SU-DHL-6 (cell line): Measurements from ENCODE around the gene MYO5C.

Experiments
- H2AFZ ChIP-seq: fragments of 200-600 bp; sonication (generic); 2 replicates; pipeline ENCODE4 v1.6.1; 2014; ENCODE audit warnings: low read depth, mild to moderate bottlenecking, moderate library complexity, mixed read lengths, antibody characterized with exemption, low read length; ENCODE audit not compliant: severe bottlenecking
- H3F3A ChIP-seq: fragments of 200-600 bp; shearing (Covaris generic); 2 replicates; pipeline ENCODE4 v1.6.0; 2016; ENCODE audit warnings: antibody characterized with exemption, mild to moderate bottlenecking; ENCODE audit not compliant: insufficient read depth
- H3K27ac ChIP-seq: fragments of 200-600 bp; sonication (generic); 2 replicates; pipeline ENCODE4 v1.5.1; 2016; ENCODE audit warnings: low read depth, mild to moderate bottlenecking, low read length, moderate library complexity, mixed read lengths
- H3K27me3 ChIP-seq: fragments of 200-600 bp; sonication (generic), shearing (Covaris generic); 2 replicates; pipeline ENCODE4 v1.6.0; 2014; ENCODE audit warnings: mild to moderate bottlenecking, low read length
- H3K36me3 ChIP-seq: fragments of 200-600 bp; sonication (generic); 2 replicates; pipeline ENCODE4 v1.6.1; 2014; ENCODE audit warnings: mild to moderate bottlenecking, low read length, mixed read lengths
- H3K4me2 ChIP-seq: fragments of 300-600, 200-600 bp; shearing (Covaris generic), sonication (generic); 2 replicates; pipeline ENCODE4 v1.6.0; 2014; ENCODE audit warnings: low read length, low read depth, mild to moderate bottlenecking; ENCODE audit not compliant: poor library complexity, severe bottlenecking
- H3K4me3 ChIP-seq: fragments of 200-600 bp; sonication (generic); 2 replicates; pipeline ENCODE4 v1.5.1; 2014; ENCODE audit warnings: antibody characterized with exemption, low read length, mild to moderate bottlenecking, mixed read lengths; ENCODE audit not compliant: insufficient read depth, poor library complexity, severe bottlenecking
- H3K79me2 ChIP-seq: fragments of 200-600 bp; sonication (generic); 2 replicates; pipeline ENCODE4 v1.6.1; 2014; ENCODE audit warnings: mild to moderate bottlenecking, low read length, moderate library complexity; ENCODE audit not compliant: insufficient read depth
- H3K9ac ChIP-seq: fragments of 200-600 bp; sonication (generic); 2 replicates; pipeline ENCODE4 v1.7.0; 2014; ENCODE audit warnings: mild to moderate bottlenecking, low read length
- H3K9me2 ChIP-seq: fragments of 200-600 bp; sonication (generic); replicated peaks from 2 replicates; pipeline ENCODE4 v1.6.1; 2014; ENCODE audit warnings: low read length; ENCODE audit not compliant: insufficient read depth
- H3K9me3 ChIP-seq: fragments of 200-600 bp; sonication (generic); 2 replicates; pipeline ENCODE4 v1.6.1; 2014; ENCODE audit warnings: low read length, mixed read lengths; ENCODE audit not compliant: insufficient read depth
- H4K20me1 ChIP-seq: fragments of 200-600 bp; sonication (generic); 2 replicates; pipeline ENCODE4 v1.6.1; 2014; ENCODE audit warnings: low read depth, mild to moderate bottlenecking, antibody characterized with exemption, low read length, moderate library complexity, mixed read lengths
- CTCF ChIP-seq: fragments of 200-600 bp; sonication (generic); IDR thresholded peaks from one replicate; pipeline ENCODE4 v1.5.1; 2017; ENCODE audit warnings: antibody characterized with exemption, mild to moderate bottlenecking, low read length, moderate library complexity; ENCODE audit not compliant: insufficient read depth, poor library complexity, severe bottlenecking
- EZH2phosphoT487 ChIP-seq: fragments of 200-600 bp; sonication (generic), shearing (Covaris generic); conservative IDR thresholded peaks from 2 replicates; pipeline ENCODE4 v1.6.1; 2018; ENCODE audit warnings: mild to moderate bottlenecking, antibody characterized with exemption, low read length, moderate library complexity, mixed read lengths

MYO5C gene

GRCh38 chr15:52150043-52150825 lies 145.4 kb downstream of the MYO5C start:
- no peaks in the 10 kb centered on the region for H3K27me3 ChIP-seq
- H3K27ac ChIP-seq, result no peak overlapping the region
- TF ChIP-seq CTCF (no peak), EZH2phosphoT487 (no peak)
- H3K9me3 ChIP-seq, result no peaks in the 10 kb centered on the region
- H3K4me3 ChIP-seq, result no peak overlapping the region
- no peak overlapping the region for H3K4me2 ChIP-seq
- H3K79me2 ChIP-seq, result no peaks in the 10 kb centered on the region
- H3K9me2 ChIP-seq, result no peaks in the 10 kb centered on the region
- no peaks in the 10 kb centered on the region for H3F3A ChIP-seq
- H4K20me1 ChIP-seq, result no peaks in the 10 kb centered on the region
- no peak overlapping the region for H3K9ac ChIP-seq
- peaks cover 12% of the 10 kb centered on the region; the same call in 1 of the 2 replicates for H3K36me3 ChIP-seq
- H2AFZ ChIP-seq, result no peak overlapping the region

- Histone ChIP-seq H3K27ac (no peak overlapping the region), H3K4me2 (no peak overlapping the region), H2AFZ (no peak overlapping the region), H3K79me2 (no peaks in the 10 kb centered on the region), H3K9me2 (no peaks in the 10 kb centered on the region), H4K20me1 (no peaks in the 10 kb centered on the region), H3K27me3 (no peaks in the 10 kb centered on the region), H3K9me3 (no peaks in the 10 kb centered on the region), H3K36me3 (peaks cover 12% of the 10 kb centered on the region; the same call in 1 of the 2 replicates), H3K9ac (no peak overlapping the region), H3F3A (no peaks in the 10 kb centered on the region), H3K4me3 (no peak overlapping the region)
- TF ChIP-seq CTCF, result no peak
- TF ChIP-seq EZH2phosphoT487, result no peak
Observed at GRCh38 chr15:52148403-52148802, 147.2 kb downstream of the MYO5C start.

- H2AFZ ChIP-seq, result no peak overlapping the region
- H3K9ac ChIP-seq, result no peak overlapping the region
- H4K20me1 ChIP-seq, result no peaks in the 10 kb centered on the region
- no peaks in the 10 kb centered on the region for H3K9me3 ChIP-seq
- TF ChIP-seq EZH2phosphoT487 (no peak), CTCF (no peak)
- H3K4me2 ChIP-seq, result no peak overlapping the region
- H3K27me3 ChIP-seq, result no peaks in the 10 kb centered on the region
- no peaks in the 10 kb centered on the region for H3K9me2 ChIP-seq
- peaks cover 12% of the 10 kb centered on the region; the same call in 1 of the 2 replicates for H3K36me3 ChIP-seq
- no peaks in the 10 kb centered on the region for H3K79me2 ChIP-seq
- no peak overlapping the region for H3K27ac ChIP-seq
- H3F3A ChIP-seq, result 0 out of 2 replicates have a peak, but pooled peaks cover 3% of the 10 kb centered on the region
- no peak overlapping the region for H3K4me3 ChIP-seq
Observed at GRCh38 chr15:52146776-52147175, 148.8 kb downstream of the MYO5C start.
